Activated T-cell treated with anti-CD3 and anti-CD28 coated beads for 4 hours (primary cell): Measurements from ENCODE around the gene ATXN7.

Source experiments
- DNase-seq: peaks from one replicate; pipeline ENCODE4 v3.0.0-alpha.2; 2020

The ATXN7 gene, protein sequence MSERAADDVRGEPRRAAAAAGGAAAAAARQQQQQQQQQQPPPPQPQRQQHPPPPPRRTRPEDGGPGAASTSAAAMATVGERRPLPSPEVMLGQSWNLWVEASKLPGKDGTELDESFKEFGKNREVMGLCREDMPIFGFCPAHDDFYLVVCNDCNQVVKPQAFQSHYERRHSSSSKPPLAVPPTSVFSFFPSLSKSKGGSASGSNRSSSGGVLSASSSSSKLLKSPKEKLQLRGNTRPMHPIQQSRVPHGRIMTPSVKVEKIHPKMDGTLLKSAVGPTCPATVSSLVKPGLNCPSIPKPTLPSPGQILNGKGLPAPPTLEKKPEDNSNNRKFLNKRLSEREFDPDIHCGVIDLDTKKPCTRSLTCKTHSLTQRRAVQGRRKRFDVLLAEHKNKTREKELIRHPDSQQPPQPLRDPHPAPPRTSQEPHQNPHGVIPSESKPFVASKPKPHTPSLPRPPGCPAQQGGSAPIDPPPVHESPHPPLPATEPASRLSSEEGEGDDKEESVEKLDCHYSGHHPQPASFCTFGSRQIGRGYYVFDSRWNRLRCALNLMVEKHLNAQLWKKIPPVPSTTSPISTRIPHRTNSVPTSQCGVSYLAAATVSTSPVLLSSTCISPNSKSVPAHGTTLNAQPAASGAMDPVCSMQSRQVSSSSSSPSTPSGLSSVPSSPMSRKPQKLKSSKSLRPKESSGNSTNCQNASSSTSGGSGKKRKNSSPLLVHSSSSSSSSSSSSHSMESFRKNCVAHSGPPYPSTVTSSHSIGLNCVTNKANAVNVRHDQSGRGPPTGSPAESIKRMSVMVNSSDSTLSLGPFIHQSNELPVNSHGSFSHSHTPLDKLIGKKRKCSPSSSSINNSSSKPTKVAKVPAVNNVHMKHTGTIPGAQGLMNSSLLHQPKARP

DNA sequence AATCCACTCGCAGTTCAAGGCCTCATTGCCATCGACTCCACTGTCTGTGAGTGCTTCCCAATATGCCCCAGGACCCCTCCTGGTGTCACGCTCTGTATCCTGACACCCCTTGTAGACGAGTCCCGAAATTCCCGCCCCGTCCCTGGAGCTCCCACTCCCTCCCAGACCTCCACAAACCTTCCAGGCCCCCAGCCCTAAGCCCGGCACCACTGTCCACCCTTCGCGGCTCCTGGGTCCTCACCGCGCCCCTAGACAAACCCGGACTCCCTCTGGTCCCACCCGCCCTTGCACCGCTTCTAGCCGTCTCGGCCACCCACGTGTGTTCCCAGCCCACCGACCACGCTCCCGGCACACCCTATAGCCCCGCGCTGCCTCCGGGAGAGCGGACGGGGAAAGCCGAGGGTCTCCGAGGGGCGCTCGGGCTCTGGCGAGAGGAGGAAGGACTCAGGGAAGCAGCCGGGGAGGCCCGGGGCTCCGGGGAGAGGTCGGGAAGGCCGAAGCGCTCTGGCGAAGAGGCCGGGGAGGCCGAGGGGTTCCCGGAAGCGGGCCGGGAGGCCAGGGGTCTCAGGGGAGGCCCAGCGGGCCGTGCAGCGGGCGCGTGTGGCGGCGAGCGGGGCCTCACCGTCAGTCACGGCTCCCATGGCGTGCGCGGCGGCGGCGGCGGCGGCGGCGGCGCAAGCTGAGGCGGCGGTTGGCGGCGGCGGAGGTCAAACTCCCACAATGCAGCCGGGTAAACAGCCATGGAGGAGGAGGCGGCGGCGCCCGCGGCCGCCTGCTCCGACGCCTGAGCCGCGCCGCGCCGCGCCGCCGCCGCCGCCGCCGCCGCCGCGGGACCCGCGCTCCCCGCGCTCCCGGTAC lies at the start of gene ATXN7, which contains the start of gene THOC7:
Gene ATXN7 (plus strand): TSS at position 718 of the 858 bp plus-strand sequence. CDS start 48,732 bp downstream, outside the sequence.
Gene THOC7 (minus strand): TSS at position 656 of the 858 bp plus-strand sequence. CDS start 15 bp downstream, at position 641.
- DNase-seq: peak; percentile 47

DNA sequence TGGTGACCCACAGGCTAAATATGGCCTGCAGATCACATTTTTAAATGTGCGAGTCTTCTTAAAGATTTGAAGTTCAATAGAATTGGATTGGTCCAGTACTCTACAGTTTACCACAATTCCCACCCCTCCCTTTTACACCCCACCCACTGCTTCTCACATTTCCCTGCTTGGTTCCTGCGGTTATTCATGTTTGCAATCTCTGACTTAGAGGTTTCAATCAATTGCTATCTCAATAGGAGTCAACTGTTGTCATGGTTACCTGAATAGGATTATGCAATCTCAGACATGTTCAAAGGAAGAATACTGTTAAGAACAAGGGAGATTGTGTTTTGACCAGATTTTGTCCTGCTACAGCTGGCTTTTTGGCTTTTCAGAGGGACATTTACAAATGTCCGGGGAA lies 49.4 kb upstream of the ATXN7 start:
- no peak for DNase-seq

DNA sequence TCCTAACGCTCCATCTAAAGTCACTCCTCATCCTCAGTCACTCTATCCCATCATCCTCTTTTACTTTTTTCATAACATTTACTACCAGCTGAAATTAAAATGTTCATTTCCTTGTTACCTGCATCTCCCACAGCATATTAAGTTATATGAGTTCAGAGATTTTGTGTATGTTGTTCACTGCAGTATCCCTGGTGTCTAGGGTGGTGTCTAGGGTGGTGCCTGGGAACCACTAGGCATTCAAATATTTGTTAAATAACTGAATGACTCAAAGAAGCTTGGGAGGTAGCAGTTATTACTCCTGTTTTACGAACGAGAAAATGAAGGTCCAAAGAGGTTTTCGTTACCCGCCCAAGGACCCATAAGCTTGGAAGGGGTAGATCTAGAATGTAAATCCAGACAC lies 46.4 kb upstream of the ATXN7 start:
- no peak for DNase-seq

GRCh38 chr3:63818282-63819150 lies 45.2 kb upstream of the ATXN7 start:
- DNase-seq: peak; percentile 53

GRCh38 chr3:63819151-63819398 lies 44.6 kb upstream of the ATXN7 start, which contains the start of gene C3orf49:
TSS of gene C3orf49 (plus strand) at chr3:63819299. CDS start at chr3:63819472, 173 bp downstream.
- DNase-seq: no peak

DNA sequence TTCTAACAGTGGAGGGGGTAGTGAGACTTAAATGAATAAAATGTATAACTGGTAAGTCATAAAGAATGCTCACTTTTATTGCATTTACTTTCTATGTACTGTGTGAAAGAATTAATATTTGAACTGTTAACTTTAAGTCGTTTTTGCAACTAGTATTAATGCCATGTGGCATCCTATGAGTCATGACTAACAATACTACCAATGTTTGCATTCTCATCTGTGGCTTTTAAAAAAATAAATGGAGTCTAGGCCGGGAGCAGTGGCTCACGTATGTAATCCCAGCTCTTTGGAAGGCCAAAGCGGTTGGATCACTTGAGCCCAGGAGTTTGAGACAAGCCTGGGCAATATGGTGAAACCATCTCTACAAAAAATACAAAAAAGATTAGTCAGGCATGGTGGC lies 39.4 kb upstream of the ATXN7 start:
- no peak for DNase-seq

DNA sequence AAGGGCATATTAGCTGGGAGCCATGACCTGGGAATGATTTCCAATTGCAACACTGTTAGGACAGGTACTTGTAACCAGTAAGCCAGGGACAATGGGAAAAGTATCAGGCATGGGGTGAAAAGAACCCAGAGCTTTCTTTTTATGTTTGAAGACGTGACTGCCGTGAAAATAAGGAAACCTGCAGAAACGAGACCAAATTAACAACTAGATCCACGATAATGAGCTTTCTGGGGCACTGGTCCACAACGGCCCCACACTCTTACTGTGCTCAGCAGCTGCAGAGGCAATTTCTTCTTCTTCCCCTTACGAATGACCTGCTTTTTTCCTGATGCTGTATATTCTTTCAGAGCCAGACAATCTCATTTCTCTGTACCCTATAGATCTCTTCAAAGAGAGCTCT lies 33.1 kb upstream of the ATXN7 start:
- no peak for DNase-seq

GRCh38 chr3:63832395-63832794 lies 31.3 kb upstream of the ATXN7 start:
- no peak for DNase-seq

DNA sequence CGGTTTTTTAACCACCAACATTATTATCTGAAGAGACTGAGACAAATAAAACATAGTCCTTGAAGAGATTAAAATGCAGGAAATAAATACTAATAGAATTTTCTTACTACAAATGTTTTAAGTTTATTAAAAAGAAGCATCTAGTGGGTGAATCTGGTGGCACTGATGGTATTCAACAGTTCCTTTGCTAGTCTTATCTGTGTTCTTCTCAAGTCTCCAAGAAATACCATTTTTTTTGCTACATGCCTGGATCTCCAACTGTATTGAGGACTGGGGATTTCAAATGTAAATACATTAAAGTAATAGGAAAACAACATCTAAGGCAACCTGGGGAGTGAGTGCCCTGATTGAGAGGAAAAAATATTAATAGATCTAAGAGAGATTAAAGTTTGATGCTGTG lies 22.0 kb upstream of the ATXN7 start:
- no peak for DNase-seq

DNA sequence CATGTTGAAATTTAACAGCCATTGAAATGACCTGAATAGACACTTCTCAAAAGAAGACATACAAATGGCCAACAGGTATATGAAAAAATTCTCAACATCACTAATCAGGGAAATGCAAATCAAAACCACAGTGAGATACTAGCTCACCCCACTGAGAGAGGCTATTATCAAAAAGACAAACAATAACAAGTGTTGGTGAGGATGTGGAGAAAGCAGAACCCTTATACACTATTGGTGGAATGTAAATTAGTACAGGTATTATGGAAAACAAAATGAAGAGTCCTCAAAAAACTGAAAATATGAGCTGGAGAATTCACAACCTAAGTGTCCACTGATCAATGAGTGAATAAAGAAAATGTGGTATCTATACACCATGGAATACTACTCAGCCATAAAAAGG lies 21.5 kb upstream of the ATXN7 start:
- DNase-seq: no peak

- no peak for DNase-seq
Observed at GRCh38 chr3:63845215-63845614, 18.5 kb upstream of the ATXN7 start.

DNA sequence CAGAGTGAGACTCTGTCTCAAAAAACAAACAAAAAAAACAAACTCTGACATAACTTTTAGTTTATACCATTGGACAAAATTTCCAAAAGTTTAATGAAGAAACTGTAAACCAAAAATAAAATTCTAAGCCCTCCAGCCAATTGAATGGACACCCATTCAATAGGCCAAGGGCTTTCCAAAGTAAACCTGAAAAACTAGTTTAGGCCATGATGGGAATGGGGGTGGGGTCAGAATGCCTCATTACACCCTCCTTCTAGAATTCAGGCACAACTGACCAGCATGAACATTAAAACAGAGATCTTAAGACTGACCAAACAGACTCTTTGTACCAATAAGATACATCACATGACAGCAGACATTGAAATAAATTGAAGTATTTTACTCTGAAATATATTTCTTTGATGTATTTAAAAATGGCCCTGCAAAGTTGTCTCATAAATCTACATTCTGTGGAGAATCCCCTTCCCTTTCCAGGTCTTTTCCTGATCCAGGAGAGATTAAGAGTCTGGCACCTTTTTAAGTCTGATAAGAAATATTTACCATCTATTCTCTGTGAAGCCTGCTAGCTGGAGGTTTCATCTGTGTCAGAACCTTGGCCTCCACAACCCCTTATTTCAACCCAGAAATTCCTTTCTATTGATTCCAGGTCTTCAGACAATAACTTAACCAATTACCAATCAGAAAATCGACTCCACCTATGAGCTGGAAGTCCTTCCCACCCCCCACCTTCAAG lies 15.8 kb upstream of the ATXN7 start:
- no peak for DNase-seq

DNA sequence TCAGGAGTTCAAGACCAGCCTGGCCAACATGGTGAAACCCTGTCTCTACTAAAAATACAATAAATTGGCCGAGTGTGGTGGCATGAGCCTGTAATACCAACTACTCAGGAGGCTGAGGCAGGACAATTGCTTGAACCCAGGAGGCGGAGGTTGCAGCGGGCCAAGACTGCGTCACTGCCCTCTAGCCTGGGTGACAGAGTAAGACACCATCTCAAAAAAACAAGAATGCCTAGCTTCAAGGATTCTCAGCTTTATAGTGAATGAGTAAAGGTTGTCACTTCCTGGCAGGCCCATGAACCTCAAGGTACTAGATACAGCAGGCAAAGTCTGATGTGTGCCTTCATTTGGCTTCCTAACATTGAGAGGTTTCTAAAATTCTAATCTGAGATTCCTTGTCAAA lies 14.5 kb upstream of the ATXN7 start:
- DNase-seq: no peak

- no peak for DNase-seq
Observed at GRCh38 chr3:63851287-63851686, 12.4 kb upstream of the ATXN7 start.

- DNase-seq: no peak
Observed at GRCh38 chr3:63853106-63853505, 10.6 kb upstream of the ATXN7 start.

- DNase-seq: no peak
Observed at GRCh38 chr3:63855333-63855940, 8.2 kb upstream of the ATXN7 start.

GRCh38 chr3:63857311-63857710 lies 6.4 kb upstream of the ATXN7 start:
- DNase-seq: no peak

GRCh38 chr3:63860776-63861175 lies 2.9 kb upstream of the ATXN7 start:
- no peak for DNase-seq

DNA sequence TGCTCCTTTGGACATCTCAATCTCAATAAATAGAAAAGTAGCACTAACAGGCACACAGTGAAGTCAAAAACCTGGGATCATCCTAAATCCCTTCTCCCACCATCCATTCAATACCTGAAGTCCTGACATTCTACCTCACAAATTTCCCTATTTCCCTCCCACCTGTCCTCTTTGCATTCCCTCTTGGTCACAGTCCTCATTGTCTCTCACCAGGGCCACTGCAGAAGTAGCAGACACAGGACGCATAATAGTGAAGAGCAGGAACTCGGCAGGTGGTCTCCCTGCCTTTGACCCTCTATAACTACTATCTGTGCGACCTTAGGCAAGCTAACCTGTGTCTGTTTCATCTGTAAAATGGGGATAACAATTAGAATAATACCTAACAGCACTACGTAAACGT lies 2.4 kb upstream of the ATXN7 start:
- no peak for DNase-seq

GRCh38 chr3:63862804-63863149 lies 890 bp upstream of the ATXN7 start:
- no peak for DNase-seq
